CD4-positive, alpha-beta memory T cell (primary cell): ENCODE results near the gene GSX1. TPM values are rescaled to one million over a fixed set of nuclear protein-coding genes. Genes with fewer than 3 reads are reported as not detected.

Source experiments
- polyA plus RNA-seq, 2 donors: library from polyadenylated mRNA; unstranded; fragments of 300-500 nt; fragmentation: Illumina TruSeq; gene quantifications; one replicate each; pipeline ENCODE4 v1.2.3, GENCODE V29; 2021
- total RNA-seq, 2 experiments: library from RNA; stranded (reverse); gene quantifications; one replicate each; pipeline ENCODE4 v1.2.3, GENCODE V29; 2021

Gene GSX1
- total and polyA plus RNA-seq, 4 experiments from 2014 or later, result not detected

Other genes starting within 250 kb of the GSX1 start
- gene LNX2, start 172.0 kb upstream of the GSX1 start, total RNA-seq, result 10 to 100 TPM; 11.8 to 13.0 TPM
- 1 to 10 TPM; 6.6 to 6.8 TPM for gene LNX2, start 172.0 kb upstream of the GSX1 start, polyA plus RNA-seq
- 100 to 1,000 TPM; 152 TPM for gene POLR1D, start 170.6 kb upstream of the GSX1 start, total RNA-seq
- gene POLR1D, start 170.6 kb upstream of the GSX1 start, polyA plus RNA-seq, result 100 to 1,000 TPM; 117 to 141 TPM
- not detected for gene PDX1, start 127.5 kb downstream of the GSX1 start, total RNA-seq
- gene PDX1, start 127.5 kb downstream of the GSX1 start, polyA plus RNA-seq, result not detected
- gene CDX2, start 176.8 kb downstream of the GSX1 start, total RNA-seq, result not detected
- gene CDX2, start 176.8 kb downstream of the GSX1 start, polyA plus RNA-seq, result not detected
- not detected for gene URAD, start 196.2 kb downstream of the GSX1 start, total RNA-seq
- gene URAD, start 196.2 kb downstream of the GSX1 start, polyA plus RNA-seq, result not detected